Activated naive CD4-positive, alpha-beta T cell treated with anti-CD3 and anti-CD28 coated beads, Interleukin-2, amount 50 U/mL, for 24 hours (primary cell): Measurements from ENCODE around the gene RGS3.

Experiments used
- H3K27ac Mint-ChIP-seq: one replicate; pipeline ENCODE4 v1.8.0; 2021; ENCODE audit warnings: mild to moderate bottlenecking, mixed read lengths
- H3K27me3 Mint-ChIP-seq: one replicate; pipeline ENCODE4 v1.8.0; 2021; ENCODE audit warnings: mixed read lengths
- H3K36me3 Mint-ChIP-seq: one replicate; pipeline ENCODE4 v1.8.0; 2021; ENCODE audit warnings: mixed read lengths
- H3K4me1 Mint-ChIP-seq: one replicate; pipeline ENCODE4 v1.8.0; 2021; ENCODE audit warnings: mixed read lengths
- H3K4me3 Mint-ChIP-seq: one replicate; pipeline ENCODE4 v1.8.0; 2021; ENCODE audit warnings: mild to moderate bottlenecking, mixed read lengths
- H3K9me3 Mint-ChIP-seq: one replicate; pipeline ENCODE4 v1.8.0; 2021; ENCODE audit warnings: mixed read lengths

The RGS3 gene

DNA sequence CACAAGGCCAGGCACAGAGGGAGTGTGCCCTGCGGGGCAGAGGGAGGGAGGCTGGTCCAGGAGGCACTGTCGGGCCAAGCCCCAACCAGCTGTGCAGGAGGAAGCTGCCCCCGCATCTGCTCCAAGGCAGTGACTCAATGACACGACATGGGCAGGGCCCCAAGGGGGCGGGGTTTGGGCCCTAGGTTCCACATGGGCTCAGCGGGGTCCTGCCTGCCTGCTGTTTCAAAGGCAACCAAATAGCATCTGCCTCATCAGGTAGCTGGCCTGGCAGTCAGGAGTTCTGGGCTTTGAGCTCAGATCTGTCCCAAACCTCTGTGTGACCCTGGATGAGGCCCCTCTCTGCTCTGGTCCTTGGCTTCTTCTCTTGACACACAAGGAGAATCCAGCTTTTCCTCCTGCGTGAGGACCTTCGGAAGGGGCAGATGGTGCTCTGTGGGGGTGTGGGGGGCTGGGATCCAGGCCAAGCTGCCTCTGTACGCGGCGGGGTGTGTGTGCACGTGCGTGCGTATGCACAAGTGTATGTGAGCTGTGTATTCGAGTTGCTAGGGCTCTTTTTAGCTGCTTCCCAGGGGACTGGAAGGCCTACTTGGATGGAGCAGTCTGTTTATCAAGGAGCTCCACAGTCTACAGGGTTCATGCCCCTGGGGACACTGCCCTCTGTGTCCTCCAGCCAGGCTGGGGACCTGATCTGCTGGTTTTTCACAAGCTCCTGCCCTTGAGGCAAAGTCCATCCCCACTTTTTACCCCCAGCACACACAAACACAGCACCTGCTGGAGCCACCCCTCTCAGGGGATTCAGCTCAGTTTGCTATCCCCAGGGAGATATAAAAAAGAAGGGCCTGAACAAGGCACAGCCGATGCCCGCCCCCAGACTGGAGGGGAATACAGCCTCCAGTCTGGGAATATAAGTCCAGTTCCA is 138.9 kb downstream of the RGS3 start:
- no peaks in the 10 kb centered on the region for H3K9me3 Mint-ChIP-seq
- no peaks in the 10 kb centered on the region for H3K4me1 Mint-ChIP-seq
- no peaks in the 10 kb centered on the region for H3K27me3 Mint-ChIP-seq
- H3K4me3 Mint-ChIP-seq: no peak overlapping the region
- no peaks in the 10 kb centered on the region for H3K36me3 Mint-ChIP-seq
- H3K27ac Mint-ChIP-seq: no peak overlapping the region

DNA sequence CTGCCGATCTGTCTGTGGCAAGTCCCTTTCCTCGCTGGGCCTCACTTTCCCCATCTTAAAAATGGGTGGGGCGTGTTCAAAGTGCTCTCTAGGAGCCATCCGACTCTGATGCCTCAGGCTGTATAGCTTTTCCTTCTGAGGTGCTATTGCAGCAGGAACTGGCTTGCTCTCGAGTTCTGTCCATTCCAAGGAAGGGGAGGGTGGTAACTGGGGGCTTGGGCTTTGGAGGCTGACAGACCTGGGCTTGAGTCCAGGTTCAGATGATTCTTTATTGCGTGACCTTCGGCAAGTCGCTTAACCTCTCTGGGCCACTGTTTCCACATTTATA is 139.5 kb downstream of the RGS3 start:
- Mint-ChIP-seq H3K9me3 (no peaks in the 10 kb centered on the region), H3K27ac (no peak overlapping the region), H3K4me3 (no peak overlapping the region), H3K36me3 (no peaks in the 10 kb centered on the region), H3K27me3 (no peaks in the 10 kb centered on the region), H3K4me1 (no peaks in the 10 kb centered on the region)

DNA sequence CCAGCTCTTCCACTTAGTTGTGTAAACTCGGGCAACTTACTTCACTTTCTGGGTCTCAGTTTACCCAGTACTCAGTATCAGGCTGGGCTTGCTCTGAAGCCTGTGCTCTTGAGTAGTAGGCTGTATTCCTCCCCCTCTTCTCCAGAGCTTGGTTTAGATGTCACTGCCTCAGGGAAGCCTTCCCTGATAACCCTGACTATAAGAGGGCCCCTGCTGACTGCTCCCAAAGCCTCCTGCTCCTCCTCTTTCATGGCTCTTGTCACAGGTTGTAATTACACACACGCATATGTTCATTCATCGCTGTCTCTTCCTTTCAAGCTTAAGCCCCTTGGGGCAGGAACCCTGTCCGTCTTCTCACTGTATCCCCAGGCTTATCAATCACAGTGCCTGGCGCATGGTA is 140.2 kb downstream of the RGS3 start:
- Mint-ChIP-seq H3K27ac (no peak overlapping the region), H3K4me1 (no peaks in the 10 kb centered on the region), H3K4me3 (no peak overlapping the region), H3K27me3 (no peaks in the 10 kb centered on the region), H3K36me3 (no peaks in the 10 kb centered on the region), H3K9me3 (no peaks in the 10 kb centered on the region)

DNA sequence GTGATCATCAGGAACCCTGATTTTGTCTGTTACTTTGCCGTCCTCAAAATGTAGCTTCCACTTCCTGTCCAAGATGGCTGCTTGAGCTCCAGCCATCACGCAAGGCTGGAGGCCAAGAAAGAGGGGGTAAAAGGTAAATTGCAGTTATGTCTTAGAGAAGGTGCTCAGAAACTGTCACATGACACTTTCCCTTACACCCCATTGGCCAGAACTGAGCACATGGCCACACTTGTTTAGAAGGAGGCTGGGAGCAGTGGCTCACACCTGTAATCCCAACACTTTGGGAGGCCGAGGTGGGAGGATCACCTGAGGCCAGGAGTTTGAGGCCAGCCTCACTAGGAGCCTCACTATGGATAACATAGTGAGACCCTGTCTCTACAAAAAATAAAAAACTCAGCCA is 140.9 kb downstream of the RGS3 start:
- Mint-ChIP-seq H3K4me1 (no peaks in the 10 kb centered on the region), H3K27me3 (no peaks in the 10 kb centered on the region), H3K9me3 (no peaks in the 10 kb centered on the region), H3K27ac (no peak overlapping the region), H3K4me3 (no peak overlapping the region), H3K36me3 (no peaks in the 10 kb centered on the region)

DNA sequence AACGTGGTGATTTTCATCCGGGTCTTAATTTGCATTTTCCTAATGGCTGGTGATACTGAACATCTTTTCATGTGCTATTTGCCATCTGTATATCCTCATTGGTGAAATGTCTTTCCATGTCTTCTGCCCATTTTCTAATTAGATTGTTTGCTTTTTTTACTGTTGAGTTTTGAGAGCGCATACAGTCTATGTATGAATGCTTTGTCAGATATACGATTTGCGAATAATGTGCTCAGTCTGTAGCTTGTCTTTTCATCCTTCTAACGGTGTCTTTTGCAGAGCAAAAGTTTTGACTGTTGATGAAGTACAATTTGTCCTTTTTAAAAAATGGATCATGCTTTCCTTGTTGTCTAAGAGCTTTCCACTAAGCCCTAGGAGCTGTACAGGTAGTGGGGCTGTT is 143.0 kb downstream of the RGS3 start:
- no peak overlapping the region for H3K27ac Mint-ChIP-seq
- H3K36me3 Mint-ChIP-seq: no peaks in the 10 kb centered on the region
- no peak overlapping the region for H3K4me3 Mint-ChIP-seq
- H3K4me1 Mint-ChIP-seq: no peaks in the 10 kb centered on the region
- no peaks in the 10 kb centered on the region for H3K27me3 Mint-ChIP-seq
- no peaks in the 10 kb centered on the region for H3K9me3 Mint-ChIP-seq

DNA sequence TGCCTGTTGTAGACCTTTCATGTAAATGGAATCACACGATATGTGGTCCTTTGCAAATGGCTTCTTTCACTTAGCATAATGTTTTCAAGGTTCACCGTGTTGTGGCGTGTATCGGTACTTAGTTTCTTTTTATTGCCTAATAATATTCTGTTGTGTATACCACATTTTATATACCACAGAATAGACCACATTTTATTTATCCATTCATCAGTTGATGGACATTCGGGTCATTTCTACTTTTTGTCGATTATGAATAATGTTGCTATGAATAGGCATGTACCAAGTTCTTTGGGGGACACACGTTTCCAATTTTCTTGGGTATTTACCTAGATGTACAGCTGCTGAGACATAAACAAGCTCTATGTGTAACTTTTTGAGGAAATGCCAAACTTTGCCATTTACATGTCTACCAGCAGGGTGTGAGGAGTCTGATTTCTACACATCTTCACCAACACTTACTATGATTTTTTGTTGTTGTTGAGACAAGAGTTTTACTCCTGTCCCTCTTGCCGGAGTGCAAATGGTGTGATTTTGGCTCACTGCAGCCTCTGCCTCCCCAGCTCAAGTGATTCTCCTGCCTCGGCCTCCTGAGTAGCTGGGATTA is 144.7 kb downstream of the RGS3 start:
- H3K27me3 Mint-ChIP-seq: no peaks in the 10 kb centered on the region
- H3K36me3 Mint-ChIP-seq: no peaks in the 10 kb centered on the region
- H3K4me1 Mint-ChIP-seq: no peaks in the 10 kb centered on the region
- H3K9me3 Mint-ChIP-seq: no peaks in the 10 kb centered on the region
- no peak overlapping the region for H3K4me3 Mint-ChIP-seq
- no peak overlapping the region for H3K27ac Mint-ChIP-seq

DNA sequence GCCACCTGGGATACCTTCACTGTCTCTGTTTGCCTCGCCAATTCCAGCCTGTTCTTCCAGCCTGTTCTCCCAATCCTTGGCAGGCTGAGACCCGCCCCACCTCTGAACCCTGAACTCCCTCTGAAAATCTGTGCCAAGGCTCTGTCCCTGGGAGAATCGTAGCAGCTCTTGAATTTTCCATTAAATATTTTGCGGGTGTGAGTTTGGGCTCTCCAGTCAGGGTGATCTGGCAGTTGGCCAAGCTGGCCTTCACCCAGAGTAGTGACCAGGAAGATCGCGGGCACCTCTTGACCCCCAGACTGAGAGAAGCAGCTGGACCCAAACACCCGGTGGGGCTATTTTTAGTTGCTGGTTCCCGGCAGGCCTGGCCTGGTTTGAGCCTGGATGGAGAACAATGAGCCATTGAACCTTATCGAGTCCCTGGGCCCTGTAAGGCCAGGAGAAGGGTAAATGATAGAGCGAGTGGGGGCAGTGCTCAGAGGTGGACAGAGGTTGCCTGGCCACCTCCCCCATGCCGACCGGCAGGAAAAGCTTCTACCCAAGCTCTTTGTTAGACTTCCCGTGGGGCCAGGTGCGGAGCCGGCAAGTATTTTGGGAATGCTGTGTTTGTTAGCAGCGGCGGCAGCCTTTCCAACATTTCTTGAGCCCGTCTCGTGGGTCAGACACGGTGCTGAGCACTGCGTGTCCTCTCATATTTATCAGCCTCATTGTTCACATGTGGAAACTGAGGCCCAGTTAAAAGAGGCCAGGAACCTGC is 146.2 kb downstream of the RGS3 start:
- Mint-ChIP-seq H3K4me3 (no peak overlapping the region), H3K27me3 (no peaks in the 10 kb centered on the region), H3K36me3 (no peaks in the 10 kb centered on the region), H3K27ac (no peak overlapping the region), H3K9me3 (no peaks in the 10 kb centered on the region), H3K4me1 (no peaks in the 10 kb centered on the region)

DNA sequence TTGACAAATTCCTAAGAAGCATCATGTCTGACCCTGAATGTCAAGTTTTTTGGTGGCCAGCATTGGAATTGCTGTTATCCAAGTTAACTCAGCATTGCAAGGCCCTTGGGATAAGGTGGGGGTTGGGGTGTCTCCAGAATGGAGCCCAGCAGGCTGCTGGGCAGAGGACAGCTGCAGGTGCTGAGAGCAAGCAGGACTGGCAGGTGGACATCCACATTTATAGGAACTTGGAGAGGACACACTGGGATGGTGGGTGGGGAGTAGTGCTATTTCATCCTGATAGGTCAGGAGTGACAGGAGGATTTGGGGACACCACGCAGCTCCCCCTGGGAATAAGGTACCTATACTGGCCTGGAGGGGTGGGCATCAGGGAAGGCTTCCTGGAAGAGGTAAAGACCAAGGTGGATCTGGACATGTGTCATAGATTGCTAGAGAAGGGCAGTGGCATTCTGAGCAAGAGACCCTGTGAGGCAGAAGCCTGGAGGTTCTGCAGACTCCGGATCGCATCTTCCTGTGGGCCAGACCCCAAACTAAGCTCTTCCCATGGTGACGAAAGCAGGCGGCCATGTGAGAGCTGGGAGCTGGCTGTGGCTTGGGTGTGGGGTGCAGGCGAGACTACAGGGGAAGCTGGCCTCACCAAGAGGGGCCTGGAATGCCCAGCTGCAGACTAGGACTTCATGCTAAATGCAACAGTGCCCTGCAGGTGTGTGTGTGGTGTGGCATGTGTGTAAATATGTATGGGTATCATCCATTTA is 148.1 kb downstream of the RGS3 start:
- Mint-ChIP-seq H3K36me3 (no peaks in the 10 kb centered on the region), H3K4me1 (no peaks in the 10 kb centered on the region), H3K27me3 (no peaks in the 10 kb centered on the region), H3K27ac (no peak overlapping the region), H3K4me3 (no peak overlapping the region), H3K9me3 (no peaks in the 10 kb centered on the region)

DNA sequence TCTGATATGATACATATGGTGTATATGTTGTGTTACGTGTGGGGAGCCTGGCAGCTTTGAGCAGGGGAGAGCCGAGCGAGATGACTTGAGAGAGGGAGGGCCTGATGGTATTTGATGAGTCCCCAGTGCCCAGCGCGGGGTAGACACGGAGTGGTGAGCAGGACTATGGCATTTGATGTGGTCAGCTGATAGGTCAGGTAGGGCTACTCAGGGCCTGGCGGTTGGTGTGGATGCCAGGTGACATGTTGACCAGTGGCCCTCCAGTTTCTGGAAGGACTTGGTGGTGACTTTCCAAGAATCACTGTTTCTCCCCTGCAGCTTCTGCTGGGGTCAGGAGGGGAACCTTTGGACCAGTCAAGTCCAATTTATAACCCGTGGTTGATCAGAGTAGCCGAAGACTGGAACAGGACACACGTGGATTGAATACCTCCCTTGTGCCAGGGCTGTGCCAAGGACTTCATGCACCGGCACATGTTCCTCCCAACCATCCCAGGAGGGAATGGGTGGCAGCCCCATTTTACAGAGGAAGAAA is 148.8 kb downstream of the RGS3 start:
- H3K36me3 Mint-ChIP-seq: no peaks in the 10 kb centered on the region

DNA sequence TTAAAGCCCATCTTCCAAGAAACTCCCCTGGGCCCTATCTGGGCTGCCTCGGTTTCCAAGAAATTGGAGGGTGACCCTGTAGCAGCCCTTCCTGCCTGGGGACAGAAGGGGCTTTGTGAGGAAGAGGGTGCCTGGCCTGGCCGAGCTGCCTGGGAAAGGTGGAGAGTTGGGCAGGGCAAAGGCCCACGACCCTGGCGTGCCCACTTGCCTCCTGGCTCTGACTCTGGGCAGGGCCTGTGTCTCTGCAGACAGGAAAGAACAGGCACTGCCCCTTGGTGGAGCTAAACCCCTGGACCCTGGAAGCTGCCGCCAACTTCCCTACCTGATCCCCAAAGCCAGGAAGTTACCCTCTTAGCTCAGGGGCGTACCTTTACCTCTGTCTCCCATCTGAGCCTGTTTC is 149.3 kb downstream of the RGS3 start:
- no peak overlapping the region for H3K27ac Mint-ChIP-seq
- H3K4me3 Mint-ChIP-seq: no peak overlapping the region
- H3K36me3 Mint-ChIP-seq: no peaks in the 10 kb centered on the region
- H3K4me1 Mint-ChIP-seq: peaks cover 4% of the 10 kb centered on the region
- H3K9me3 Mint-ChIP-seq: no peaks in the 10 kb centered on the region
- H3K27me3 Mint-ChIP-seq: no peaks in the 10 kb centered on the region

More for the DNA sequence above, 148.8 kb downstream of the RGS3 start:
- Mint-ChIP-seq H3K9me3 (no peaks in the 10 kb centered on the region), H3K27me3 (no peaks in the 10 kb centered on the region), H3K4me3 (no peak overlapping the region), H3K27ac (no peak overlapping the region), H3K4me1 (peaks cover 1% of the 10 kb centered on the region)

DNA sequence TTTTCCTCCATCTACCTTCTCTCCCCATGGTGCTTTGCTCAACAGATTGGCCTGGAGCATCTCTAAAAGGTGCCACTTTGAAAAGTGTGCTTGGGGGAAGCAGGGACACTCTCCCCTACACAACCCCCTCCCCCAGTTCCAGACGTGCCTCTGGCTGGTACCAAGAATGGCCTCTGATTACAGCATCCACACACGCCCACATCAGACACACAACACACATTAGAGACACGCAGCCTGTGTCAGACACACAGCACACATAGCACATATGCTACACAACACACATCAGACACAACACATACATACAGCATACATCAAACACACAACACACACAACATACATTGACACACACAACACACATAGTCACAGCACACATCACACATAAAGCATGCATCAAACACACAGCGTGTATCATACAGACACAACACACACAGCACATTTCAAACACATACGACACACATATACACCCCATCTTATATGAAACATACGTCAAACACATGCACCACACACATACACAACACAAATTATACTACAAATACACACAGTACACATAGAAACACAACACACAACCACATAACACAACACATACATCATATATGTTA is 150.4 kb downstream of the RGS3 start:
- no peaks in the 10 kb centered on the region for H3K27me3 Mint-ChIP-seq
- H3K4me3 Mint-ChIP-seq: no peak overlapping the region
- no peaks in the 10 kb centered on the region for H3K9me3 Mint-ChIP-seq
- H3K4me1 Mint-ChIP-seq: peaks cover 4% of the 10 kb centered on the region
- H3K36me3 Mint-ChIP-seq: no peaks in the 10 kb centered on the region
- no peak overlapping the region for H3K27ac Mint-ChIP-seq

DNA sequence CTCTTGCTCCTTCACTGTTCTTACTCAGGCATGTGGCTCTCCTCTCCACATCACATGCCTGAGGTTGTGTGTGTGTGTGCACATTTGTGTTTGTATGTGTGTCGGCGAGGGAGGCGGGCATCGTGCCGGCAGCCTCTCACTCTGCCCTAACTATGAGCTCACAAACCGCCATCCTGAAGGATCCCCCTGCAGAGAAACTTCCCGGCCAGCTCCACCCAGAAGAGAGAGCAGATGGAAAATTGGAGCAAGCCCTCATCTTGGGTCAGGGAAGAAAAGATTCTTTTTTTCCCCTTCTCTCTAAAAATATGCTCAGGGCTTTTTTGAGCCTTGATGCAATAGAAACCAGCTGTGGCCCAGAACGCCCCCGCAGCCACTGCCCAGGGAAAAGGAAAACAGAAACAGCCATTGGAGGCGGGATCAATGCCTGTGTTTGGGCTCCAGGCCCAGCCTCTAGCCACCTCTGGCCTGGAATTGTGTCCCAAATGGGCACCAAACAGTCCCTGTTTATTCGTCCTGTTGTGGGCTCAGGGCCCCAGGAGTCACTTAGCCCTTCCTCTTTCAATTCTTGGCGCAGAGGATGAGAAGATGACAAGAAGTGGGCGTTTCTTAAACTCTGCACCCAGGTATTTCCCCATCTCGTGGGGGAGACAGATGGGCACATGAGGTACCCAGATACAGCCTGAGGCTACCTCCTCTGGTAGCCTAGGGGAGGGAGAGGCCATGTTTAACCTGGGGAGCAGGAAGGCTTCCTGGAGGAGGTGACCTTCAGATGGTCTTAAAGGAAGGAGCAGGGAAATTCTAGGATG is 151.5 kb downstream of the RGS3 start:
- H3K27me3 Mint-ChIP-seq: no peaks in the 10 kb centered on the region
- no peak overlapping the region for H3K4me3 Mint-ChIP-seq
- H3K4me1 Mint-ChIP-seq: peaks cover 4% of the 10 kb centered on the region
- no peaks in the 10 kb centered on the region for H3K9me3 Mint-ChIP-seq
- H3K27ac Mint-ChIP-seq: no peak overlapping the region
- H3K36me3 Mint-ChIP-seq: no peaks in the 10 kb centered on the region

DNA sequence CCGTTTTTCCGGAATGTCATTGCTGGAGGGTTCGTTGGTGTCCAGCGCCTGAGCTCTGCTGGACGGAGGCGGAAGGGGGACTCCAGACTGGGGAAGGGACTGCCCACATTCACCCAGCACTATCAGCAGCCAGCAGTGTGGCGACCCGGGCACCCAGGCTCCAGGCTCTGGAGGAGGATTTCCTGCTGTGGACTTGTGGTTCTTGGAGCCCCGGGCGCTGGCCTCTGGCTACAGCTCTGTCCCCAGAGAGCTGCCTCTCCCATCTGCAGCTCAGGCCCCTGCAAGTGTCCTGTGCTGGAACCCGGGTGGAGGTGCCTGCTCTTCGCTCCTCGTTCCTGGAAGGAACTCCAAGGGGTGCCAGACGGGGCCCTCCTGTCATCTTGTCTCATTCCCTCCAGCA is 152.6 kb downstream of the RGS3 start:
- H3K4me1 Mint-ChIP-seq: peaks cover 4% of the 10 kb centered on the region
- H3K36me3 Mint-ChIP-seq: no peaks in the 10 kb centered on the region
- no peak overlapping the region for H3K4me3 Mint-ChIP-seq
- H3K27ac Mint-ChIP-seq: no peak overlapping the region
- H3K27me3 Mint-ChIP-seq: no peaks in the 10 kb centered on the region
- no peaks in the 10 kb centered on the region for H3K9me3 Mint-ChIP-seq

DNA sequence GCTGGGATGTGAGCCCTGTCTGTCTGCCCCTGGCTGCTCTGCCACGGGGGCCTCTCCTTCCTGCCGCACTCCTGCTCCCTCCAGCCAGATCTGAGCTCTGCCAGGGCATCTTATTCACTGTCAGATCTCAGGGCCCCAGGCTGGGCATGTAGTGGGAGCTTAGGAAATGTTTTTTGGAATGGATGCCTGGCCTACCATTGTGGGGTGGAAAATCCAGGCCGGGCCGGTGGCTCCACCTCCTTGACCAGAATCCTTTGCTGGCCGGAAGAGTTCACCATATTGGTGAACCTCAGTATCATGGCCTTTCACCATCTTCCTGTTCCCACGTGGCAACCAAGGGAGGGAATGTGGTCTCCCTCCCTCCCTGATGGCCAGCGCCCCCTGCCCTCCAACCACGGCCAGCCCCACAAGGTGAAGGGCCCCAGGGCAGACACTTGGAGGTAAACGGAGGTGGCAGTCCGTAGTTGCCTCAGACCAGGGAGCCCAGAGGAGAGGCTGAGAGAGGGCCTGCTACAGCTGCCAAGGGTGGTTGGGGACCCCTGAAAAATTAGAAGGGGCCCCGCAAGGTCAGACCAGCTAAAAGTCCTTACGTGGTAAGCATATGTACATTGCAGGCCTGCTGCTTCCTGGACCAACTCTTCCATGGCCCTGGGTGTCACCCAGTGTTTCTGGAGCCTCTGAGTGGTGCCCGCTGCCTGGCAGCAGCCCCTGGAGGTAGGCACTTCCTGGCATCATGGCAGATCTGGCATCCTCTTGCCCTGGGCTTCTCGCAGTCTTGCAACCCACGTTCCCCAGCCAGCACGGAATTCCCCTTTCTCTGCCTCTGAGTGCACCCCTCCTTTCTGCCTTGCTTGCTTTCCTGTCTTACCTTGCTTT is 153.3 kb downstream of the RGS3 start:
- no peaks in the 10 kb centered on the region for H3K9me3 Mint-ChIP-seq
- H3K27me3 Mint-ChIP-seq: no peaks in the 10 kb centered on the region
- H3K36me3 Mint-ChIP-seq: no peaks in the 10 kb centered on the region
- peaks cover 4% of the 10 kb centered on the region for H3K4me1 Mint-ChIP-seq
- no peak overlapping the region for H3K4me3 Mint-ChIP-seq
- no peak overlapping the region for H3K27ac Mint-ChIP-seq
